SK-N-SH treated with all-trans-retinoic acid at 6 μM for 48 hours (cell line): ENCODE measurements around the gene SLC37A1.

ENCODE experiments used
- TF ChIP-seq, protein P1 (sequence below): fragments of 250-450 bp; sonication (Bioruptor Pico); IDR thresholded peaks from 2 replicates; pipeline ENCODE4 v1.8.0; 2020; ENCODE audit warnings: mild to moderate bottlenecking, moderate library complexity, borderline replicate concordance
- TF ChIP-seq, protein P2 (sequence below): fragments of 250-450 bp; sonication (Bioruptor Pico); IDR thresholded peaks from 2 replicates; pipeline ENCODE4 v1.5.1; 2020; ENCODE audit warnings: low read depth, mild to moderate bottlenecking, moderate library complexity

DNA sequence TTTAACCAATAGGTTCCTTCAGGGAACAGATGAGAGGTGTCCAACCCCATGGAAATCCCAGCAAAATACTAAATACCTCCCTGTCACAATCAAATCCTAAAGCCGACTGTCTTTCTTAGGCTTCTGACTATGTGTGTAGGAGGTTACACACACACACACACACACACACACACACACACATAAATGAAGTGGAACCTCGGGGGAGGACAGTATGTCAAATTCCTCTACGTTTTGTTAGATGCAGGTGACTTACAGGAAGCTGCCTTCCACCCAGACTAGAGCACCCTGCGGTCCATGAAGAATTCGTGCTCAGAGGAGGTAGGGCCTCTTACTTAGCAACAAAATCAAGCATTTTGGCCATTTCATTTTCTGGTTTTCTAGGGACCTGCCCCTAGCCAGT is 34.1 kb upstream of the SLC37A1 start:
- TF ChIP-seq, protein P1, sequence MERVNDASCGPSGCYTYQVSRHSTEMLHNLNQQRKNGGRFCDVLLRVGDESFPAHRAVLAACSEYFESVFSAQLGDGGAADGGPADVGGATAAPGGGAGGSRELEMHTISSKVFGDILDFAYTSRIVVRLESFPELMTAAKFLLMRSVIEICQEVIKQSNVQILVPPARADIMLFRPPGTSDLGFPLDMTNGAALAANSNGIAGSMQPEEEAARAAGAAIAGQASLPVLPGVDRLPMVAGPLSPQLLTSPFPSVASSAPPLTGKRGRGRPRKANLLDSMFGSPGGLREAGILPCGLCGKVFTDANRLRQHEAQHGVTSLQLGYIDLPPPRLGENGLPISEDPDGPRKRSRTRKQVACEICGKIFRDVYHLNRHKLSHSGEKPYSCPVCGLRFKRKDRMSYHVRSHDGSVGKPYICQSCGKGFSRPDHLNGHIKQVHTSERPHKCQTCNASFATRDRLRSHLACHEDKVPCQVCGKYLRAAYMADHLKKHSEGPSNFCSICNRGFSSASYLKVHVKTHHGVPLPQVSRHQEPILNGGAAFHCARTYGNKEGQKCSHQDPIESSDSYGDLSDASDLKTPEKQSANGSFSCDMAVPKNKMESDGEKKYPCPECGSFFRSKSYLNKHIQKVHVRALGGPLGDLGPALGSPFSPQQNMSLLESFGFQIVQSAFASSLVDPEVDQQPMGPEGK (CRISPR knock-in tag), result no peak
- TF ChIP-seq, protein P2, sequence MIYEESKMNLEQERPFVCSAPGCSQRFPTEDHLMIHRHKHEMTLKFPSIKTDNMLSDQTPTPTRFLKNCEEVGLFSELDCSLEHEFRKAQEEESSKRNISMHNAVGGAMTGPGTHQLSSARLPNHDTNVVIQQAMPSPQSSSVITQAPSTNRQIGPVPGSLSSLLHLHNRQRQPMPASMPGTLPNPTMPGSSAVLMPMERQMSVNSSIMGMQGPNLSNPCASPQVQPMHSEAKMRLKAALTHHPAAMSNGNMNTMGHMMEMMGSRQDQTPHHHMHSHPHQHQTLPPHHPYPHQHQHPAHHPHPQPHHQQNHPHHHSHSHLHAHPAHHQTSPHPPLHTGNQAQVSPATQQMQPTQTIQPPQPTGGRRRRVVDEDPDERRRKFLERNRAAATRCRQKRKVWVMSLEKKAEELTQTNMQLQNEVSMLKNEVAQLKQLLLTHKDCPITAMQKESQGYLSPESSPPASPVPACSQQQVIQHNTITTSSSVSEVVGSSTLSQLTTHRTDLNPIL, result no peak
